NCI-H82 treated with DMSO at 0.1 percent for 48 hours (cell line): ENCODE results near the gene MEAK7.

Experiments
- DNase-seq: peaks from one replicate; lab custom pipeline; 2025; ENCODE audit not compliant: unreplicated experiment; lab: John Stamatoyannopoulos, UW

Gene MEAK7

GRCh38 chr16:84489131-84489530 lies 15.3 kb downstream of the MEAK7 start:
- no peak for DNase-seq

DNA sequence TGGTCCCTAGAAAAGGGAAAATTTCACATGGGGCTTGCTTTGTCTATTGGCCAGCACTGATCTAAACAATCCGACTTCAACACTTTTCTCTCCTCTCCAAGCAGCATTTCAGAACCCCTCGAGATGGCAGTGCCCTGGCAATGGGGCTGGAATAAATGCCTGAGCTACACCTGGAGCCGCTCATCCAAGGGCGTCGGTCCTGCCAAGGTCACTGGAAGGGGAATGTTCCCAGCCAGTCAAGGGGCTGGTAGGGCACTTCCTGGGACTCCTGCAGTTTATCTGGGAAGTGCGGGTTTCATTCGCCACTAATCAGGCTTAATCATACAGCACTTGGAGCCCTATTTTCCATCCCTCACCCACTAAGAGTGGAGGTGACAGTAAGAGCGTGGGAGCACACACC lies 17.1 kb downstream of the MEAK7 start:
- no peak for DNase-seq

DNA sequence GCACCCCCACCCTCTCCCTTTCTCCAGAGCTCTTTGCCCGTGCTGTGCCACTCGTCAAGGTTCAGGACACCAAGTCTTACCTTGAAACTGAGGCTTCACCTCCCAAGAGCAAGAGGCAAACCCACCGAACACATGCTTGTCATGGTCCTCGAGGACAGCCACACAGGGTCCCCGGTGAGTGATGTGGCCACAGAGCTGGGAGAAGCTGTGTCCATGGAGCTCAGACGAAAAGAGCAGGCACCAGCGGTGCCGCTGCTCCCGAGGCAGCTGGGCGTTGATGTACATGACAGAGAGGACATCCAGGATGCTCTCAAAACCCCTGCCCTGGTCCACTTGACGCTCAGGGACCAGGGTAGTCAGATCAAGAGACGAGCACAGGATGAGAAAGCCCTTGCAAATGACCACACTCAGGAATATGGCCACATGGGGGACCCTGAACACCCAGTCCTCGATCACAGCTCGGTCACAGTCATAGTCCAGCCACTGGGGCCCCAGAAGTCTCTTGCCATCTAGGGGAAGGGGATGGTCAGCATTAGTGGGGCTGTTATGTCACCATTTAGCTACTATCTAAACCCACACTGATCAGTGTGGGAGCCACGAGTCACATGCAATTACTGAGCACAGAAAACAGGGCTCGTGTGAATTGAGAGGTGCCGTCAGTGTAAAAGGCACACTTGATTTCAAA lies 17.8 kb downstream of the MEAK7 start:
- DNase-seq, result no peak

DNA sequence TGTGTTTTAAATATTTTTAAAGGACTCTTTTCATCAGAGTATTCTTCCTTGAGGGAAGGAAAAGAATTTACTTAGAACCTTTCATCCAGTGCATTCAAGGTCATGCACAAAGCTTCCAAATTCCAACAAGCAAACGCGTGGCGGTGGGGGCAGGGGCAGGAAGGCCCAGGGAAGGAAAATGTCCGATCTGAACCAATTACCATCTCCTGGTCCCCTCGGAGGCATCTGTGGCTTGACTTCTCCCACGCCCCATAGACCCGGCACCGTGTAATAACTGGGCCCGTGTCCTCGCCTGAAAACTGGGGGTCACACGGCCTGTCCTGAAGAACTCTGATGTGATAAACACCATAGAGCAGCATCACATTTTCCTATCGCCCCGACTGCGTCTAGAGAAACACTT lies 18.3 kb downstream of the MEAK7 start:
- no peak for DNase-seq

- DNase-seq, result no peak
Observed at GRCh38 chr16:84485255-84486010, 19.0 kb downstream of the MEAK7 start.

- peak; percentile 35 for DNase-seq
Observed at GRCh38 chr16:84484579-84485254, 19.7 kb downstream of the MEAK7 start.

GRCh38 chr16:84483882-84484565 lies 20.4 kb downstream of the MEAK7 start:
- no peak for DNase-seq

DNA sequence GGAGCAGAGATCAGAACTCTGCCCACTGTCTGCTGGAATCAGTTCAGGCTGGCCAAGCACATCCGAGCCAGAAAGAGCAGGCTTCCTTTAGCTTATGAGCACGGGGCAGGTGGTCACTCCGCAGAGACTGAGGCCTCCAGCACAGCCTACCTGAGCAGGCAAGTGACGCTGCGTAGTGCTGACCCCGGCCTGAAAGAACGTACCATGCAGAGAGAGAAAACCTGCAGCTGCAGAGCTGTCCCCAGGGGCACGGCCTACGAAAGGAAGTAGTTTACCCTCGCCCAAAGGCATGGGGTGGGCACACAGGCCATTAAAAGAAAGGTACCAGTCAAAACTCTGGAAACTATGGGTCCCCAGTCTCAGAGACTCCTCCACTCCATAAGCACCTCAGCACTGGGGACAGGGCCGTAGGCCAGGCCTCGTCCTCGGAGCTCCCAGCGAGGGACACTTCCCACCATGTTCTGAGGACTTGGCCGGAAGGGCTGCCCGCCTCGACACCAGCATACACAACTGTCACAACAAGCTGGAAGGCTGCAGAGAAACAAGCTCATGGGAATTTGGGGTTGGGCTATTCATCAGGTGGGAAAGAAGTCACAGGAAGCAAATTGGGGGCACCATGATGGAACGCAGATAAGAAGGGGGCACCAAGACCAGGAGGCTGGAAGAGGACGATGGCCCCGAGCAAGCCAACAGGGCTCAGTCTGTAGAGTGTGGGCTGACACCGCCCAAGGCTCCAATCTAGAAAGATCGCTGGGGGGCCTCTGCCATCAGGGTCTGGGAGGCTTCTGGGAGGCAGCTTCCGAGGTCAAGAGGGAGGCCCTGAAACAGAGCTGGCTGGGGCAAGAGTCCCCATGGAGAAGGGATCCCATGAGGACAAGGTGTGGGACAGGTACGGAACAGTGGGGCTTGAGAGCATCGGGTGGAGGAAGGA lies 21.2 kb downstream of the MEAK7 start:
- no peak for DNase-seq

GRCh38 chr16:84482001-84482891 lies 22.2 kb downstream of the MEAK7 start:
- no peak for DNase-seq

DNA sequence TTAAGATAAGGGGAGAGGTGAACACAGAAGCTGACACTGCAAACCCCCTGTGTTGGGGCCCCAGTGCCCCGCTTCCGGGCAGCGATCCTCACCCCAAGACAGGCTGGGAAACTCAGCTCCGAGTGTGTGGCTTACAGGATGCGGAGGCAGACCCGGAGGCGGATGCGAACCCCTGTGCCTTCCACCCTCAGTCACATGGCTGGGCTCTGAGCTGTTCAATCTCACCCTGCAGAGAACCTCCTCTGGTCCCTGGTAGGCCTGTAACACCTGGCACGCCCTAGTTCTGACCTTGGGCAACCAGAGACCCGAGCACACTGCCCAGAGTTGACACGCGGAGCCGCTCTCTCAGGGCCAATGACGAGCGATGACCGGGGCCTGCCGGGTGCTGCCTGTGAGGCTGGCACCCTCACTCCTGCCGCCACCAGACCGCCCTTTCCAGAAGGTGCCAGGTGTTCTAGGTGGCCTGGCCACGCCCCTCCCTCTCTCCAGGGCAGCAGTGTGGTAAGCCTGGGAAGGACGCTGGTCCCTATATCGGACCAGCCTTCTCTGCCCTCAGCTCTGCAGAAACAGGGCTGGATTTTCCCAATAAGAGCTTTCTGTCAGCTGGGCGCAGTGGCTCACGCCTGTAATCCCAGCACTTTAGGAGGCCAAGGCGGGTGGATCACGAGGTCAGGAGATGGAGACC lies 23.3 kb downstream of the MEAK7 start:
- no peak for DNase-seq

DNA sequence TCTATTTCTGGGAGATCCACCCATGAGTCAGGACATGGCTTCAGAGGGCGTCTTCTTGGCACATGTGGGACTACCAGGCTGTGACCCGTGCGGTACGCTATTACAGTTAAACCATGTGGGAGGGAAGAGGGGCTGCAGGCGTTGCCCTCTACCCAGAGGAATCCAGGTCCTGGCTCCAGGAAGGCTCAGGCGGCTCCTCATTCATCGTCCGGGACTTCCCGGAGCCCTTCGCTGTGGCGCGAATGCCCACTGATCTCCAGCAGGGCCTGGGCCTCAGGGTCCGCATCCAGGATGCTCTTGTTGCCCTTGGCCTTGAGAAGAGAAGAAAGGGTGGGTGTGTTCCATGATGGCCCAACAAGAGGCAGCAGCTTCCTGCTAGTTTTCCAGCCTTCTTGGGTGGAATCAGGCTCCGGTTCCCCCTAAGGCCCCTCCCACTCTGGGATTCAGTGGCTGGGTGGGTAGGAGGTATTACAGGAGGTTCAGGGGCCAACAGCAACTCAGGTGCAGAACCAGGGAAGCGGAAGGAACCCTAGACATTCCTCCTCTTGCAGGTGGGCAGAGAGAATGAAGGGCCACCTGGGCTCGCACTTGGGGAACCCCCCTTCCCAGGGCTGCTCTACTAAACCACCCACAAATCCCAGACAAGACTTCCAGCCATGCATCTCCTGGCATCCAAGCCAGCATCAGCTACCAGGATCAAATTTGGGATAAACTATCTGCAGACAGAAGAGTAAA lies 24.6 kb downstream of the MEAK7 start:
- no peak for DNase-seq

GRCh38 chr16:84478172-84478947 lies 26.1 kb downstream of the MEAK7 start:
- no peak for DNase-seq

- no peak for DNase-seq
Observed at GRCh38 chr16:84477661-84478060, 26.8 kb downstream of the MEAK7 start.

- no peak for DNase-seq
Observed at GRCh38 chr16:84476401-84476800, 28.1 kb downstream of the MEAK7 start.

- no peak for DNase-seq
Observed at GRCh38 chr16:84475643-84476240, 28.7 kb downstream of the MEAK7 start.

GRCh38 chr16:84471966-84472365 lies 32.5 kb downstream of the MEAK7 start:
- DNase-seq, result no peak

DNA sequence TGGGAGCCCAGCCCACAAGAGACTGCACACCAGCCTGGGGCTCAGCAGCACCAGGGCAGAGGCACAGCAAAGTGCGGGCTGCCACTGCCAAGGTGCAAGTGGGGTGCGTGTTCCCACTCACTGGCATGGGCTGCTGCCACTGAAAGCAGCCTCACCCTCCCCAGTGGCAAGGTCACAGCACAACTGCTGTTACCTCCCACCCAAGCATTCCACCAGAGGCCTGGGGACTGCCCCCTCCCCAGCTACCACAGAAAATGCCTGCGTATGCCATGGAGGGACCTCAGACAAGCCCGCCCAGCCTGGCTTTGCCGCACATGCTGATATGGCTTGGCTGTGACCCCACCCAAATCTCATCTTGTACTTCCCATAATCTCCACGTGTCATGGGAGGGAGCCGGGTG lies 33.1 kb downstream of the MEAK7 start:
- no peak for DNase-seq
